ENCODE measurements around the gene TLR2.

TLR2 gene, protein sequence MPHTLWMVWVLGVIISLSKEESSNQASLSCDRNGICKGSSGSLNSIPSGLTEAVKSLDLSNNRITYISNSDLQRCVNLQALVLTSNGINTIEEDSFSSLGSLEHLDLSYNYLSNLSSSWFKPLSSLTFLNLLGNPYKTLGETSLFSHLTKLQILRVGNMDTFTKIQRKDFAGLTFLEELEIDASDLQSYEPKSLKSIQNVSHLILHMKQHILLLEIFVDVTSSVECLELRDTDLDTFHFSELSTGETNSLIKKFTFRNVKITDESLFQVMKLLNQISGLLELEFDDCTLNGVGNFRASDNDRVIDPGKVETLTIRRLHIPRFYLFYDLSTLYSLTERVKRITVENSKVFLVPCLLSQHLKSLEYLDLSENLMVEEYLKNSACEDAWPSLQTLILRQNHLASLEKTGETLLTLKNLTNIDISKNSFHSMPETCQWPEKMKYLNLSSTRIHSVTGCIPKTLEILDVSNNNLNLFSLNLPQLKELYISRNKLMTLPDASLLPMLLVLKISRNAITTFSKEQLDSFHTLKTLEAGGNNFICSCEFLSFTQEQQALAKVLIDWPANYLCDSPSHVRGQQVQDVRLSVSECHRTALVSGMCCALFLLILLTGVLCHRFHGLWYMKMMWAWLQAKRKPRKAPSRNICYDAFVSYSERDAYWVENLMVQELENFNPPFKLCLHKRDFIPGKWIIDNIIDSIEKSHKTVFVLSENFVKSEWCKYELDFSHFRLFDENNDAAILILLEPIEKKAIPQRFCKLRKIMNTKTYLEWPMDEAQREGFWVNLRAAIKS

DNA sequence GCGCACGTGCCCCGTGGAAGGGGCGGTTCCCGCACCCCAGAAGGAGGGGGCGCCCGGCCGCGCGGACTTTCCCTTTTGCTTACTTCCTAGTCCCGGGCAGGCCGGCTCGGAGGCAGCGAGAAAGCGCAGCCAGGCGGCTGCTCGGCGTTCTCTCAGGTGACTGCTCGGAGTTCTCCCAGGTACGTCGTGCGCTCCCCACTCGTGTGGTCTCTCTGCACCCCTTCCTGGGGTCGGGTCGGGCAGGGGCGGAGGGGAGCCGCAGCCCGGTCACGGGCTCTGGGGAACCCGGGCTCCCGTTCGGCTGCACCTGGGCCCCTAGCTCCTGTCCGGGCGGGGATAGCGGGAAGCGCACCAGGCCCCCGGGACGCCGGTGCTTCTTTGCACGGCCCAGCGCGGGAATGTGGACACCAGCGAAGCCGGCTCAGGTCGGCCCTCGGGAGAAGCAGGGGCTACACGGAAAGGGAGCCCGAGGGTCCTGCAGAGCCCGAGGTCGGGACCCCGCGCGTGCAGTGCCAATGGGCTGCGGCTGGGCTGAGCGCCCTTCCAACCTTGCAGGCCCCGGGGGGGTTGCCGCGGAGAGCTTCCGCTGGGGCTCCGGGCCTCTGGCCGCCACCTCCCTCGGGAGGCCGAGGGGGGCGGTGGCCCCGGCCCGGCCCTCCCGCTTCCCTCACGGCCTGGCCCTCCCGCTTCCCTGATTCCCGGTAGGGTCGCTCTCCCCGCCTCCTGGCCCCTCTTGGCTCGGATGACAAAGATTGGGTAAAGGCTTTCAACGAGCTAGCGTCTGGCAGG is at the start of gene TLR2:
Gene TLR2, plus strand, starts transcription at position 99 of the 789 bp plus-strand sequence. CDS start 18,628 bp downstream, outside the sequence.
- peak; percentile 72 for DNase-seq

DNA sequence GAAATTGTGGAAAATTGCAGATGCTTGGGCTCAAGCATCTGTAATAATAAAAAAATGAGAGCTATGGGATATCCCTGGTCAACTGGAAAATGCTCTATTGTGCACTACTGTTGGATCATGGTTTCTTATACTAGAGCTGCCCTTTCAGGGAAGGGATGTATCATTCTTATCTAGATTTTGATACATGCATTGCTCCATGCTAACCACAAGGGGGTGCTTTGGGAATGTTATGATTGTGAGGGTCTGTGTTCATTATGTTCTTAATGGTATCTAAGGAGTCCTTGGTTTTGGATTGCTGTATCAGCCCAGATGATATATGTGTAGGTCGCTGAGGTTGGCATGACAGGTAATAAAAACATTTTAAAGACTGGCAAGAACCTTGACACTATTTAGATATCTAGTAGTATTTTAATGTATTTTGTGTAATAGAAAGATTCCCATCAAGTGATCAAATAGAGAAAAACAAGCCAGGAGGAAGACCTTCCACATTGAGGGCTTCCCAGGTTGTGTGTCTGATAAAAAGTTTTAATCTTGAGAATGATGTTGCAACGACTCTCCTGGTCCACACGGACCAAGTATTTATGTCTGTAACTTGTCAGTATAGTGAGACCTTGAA is 49.2 kb upstream of the TLR2 start:
- no peak for DNase-seq

DNA sequence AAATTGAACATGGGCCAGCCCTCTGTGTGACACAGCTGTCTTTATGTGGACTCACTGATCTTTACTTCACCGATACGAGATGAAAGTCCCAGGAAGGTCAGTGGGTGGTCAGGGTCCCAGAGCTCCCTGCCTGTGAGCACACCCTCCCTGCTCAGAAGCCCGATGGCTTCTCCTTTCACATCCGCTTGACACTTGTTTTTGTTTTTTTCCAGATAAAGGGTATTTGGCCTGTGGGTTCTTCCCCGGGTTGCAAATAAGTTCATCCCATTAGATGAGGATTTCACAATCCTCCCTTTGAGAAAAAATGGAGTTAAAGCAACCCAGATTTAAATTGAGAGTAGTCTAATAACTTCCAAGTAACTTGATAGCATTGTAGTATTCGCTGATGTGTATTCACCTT is 48.2 kb upstream of the TLR2 start:
- no peak for DNase-seq

DNA sequence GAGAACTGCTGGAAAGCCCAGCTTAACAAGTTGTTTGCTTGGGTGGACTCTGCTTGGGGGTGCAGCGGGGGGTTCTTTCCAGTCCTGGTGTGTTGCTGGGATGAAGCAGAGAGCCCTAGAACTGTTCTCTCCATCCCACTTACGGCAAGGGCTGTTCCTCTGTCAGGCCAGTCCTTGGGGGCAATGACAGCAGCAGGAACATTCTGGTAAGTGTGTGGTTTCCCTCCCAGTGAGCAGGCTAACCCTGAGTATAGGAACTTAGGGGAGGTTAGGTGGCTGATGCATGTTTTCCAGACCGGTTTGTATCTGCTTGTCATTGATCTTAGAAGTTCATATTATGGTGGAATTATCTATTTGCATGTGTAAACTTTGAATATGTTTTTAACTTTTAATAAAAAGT is 46.9 kb upstream of the TLR2 start:
- DNase-seq, result no peak

DNA sequence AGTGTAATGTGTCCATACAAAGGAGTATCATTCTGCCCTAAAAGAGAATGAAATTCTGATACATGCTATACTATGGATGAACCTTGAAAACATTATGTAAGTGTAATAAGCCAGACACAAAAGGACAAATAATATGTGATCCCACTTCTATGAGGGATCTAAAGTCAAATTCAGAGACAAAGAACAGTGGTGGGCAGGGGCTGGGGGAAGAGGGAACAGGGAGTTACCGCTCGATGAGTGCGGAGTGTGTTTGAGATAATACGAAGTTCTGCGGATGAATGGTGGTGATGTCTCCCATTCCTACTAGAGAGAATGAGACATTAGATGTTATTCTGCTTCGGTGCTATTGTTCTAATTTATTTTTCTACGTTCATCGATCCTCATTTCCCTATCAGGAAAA is 46.1 kb upstream of the TLR2 start:
- DNase-seq, result no peak

DNA sequence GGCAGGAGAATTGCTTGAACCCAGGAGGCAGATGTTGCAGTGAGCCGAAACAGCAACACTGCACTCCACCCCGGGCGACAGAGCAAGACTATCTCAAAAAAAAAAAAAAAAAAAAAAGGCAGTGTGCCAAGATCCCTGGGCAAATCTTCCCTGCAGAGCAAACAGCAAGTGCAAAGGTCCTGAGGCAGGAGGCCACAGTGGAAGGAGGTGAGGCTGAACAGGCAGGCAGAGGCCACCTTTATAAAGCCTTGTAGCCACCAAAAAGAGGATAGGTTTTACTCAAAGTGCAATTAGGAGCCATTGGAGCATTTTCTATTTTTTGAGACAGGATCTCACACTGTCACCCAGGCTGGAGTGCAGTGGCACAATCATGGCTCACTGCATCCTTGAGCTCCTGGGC is 45.1 kb upstream of the TLR2 start:
- no peak for DNase-seq

DNA sequence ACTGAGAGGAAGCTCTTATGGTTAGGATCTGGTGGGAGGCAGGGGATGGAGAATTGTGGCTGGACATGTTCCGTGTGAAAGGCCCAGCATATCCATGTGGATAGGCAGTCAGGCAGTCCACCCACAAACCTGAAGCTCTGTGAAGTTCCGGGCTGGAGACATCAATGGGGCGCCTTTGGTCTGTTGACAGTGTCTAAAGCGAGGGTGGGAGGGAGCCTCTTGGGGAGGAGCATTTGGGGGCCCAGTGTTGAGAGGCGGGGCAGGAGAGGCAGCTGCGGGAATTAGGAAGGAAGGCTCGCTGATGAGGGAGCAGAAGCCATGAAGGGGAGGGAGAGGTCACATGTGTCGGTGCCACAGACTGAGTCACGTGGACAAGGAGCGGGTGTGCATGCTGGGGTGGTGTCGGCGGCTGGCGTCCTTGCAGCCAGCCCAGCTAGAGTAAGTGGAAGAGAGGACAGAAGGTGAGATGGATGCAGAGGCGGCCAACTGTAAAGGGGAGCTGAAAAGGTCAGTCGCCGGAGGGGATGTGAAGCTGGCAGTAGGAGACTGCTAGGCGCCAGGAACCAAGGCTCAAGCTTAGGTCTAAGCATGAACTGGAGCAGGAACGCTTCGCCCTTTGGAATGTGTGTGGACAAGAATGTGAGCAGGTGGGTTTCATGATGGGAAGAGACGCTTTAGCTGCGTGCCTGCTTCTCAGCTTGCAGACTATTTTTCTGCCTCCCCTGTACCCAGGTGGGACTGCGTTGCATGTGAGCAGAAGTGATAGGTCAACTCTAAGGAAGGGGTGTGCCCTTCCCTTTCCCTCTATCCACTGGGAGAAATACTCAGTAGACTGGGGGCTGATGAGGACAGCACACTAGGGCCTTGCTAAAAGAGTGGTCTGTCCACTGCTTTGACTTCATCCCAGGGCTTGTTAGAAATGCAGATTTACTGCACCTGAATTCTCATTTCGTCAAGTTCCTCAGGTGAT is 44.0 kb upstream of the TLR2 start:
- no peak for DNase-seq

DNA sequence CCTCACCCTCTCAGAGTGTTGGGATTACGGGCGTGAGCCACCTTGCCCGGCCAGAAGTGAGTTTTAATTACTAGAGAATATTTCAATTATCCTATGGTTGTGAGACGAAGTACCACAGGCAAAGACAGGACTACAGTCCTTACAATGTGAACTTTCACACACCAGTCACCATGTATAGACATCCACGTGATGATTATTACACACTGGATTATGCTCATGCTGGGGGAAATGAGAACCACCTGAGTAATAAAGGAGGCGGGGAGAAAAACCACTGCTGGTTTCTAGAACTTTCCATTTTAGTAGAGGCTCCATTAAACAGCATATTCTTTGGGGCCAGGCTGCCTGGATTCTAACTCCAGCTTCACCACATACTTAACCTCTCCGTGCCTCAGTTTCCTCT is 42.5 kb upstream of the TLR2 start:
- DNase-seq, result no peak

DNA sequence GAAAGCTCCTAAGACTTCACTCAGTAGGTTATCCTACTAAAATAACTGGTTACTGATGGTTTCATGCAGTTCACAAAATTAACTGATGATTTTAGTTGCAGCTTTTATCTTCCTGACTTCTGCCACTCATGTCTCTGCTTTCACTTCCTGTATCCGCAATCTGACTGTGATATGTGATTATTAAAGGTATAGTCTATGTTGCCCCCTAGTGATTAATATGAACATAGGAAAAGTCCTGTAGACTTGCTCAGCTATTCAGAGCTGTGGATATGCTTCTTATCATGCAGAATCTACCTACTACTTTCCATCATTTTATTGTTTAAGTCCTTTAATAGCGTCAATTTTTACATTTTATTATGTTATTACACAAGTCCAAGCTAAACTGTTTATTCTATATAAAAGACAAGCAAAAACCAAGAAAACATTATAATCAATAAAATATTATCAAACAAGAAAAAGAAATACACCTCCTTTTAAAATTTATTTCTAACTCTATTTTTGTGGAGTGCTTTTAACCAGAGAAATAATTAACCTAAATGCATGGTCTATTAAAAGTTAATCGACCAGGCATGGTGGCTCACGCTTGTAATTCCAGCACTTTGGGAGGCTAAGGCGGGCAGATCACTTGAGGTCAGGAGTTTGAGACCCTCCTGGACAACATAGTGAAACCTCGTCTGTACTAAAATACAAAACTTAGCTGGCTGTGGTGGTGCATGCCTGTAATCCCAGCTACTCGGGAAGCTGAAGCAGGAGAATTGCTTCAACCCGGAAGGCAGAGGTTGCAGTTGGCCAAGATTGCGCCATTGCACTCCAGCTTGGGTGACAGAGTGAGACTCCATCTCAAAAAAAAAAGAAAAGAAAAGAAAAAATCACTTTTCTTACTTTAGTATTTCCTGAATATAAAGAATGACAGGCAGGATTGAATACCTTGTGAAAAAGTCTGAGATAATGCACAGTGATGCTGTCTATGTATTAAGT is 40.4 kb upstream of the TLR2 start:
- no peak for DNase-seq

DNA sequence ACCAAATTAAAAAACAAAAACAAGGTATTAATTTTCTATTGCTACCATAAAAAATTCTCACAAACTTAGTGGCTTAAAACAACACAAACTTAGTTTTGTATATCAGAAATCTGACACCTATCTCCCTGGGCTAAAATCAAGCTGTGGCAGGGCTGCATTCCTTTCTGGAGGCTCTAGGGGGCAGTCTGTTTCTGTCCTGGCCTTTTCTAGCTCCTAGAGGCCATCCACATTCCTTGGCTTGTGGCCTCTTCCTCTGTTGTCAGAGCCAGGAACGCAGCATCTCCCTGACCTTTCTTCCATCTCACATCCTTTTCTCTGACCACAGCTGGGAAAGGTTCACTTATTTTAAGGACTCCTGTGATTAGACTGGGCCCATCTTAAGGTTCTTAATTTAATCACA is 38.9 kb upstream of the TLR2 start:
- peak; percentile 16 for DNase-seq

DNA sequence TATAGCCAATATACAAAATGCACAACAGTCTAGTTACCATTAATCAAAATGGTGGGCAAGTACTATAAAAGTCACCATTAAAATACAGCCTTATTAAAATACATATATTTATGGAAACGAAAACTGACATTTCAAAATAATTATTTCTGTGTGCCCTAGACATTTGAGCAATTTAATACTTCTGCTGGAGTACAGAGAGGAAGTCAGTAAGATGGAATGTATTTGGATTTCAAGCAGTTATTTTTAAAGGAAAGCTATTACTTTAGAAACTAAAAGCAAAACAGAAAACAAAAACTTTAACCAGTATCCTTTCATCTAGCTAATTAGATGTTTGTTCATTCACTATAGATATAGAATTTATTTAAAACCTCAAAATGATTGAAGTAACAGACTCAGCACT is 37.8 kb upstream of the TLR2 start:
- DNase-seq, result no peak

DNA sequence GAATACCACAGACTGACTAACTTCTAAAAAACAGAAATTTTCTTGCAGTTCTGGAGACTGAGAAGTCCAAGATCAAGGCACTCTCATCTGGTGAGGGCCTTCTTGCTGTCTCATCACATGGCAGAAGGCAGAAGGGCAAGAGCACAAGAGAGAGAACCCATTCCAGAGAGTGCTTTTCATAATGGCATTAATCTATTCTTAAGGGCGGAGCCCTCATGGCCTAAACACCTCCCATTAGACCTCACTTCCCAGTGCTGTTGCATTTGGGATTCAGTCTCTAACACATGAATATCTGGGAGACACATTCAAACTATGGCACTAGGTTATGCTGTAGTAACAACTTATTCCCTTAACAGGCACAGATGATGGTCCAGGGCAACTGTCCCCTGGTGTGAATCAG is 37.1 kb upstream of the TLR2 start:
- DNase-seq, result no peak

DNA sequence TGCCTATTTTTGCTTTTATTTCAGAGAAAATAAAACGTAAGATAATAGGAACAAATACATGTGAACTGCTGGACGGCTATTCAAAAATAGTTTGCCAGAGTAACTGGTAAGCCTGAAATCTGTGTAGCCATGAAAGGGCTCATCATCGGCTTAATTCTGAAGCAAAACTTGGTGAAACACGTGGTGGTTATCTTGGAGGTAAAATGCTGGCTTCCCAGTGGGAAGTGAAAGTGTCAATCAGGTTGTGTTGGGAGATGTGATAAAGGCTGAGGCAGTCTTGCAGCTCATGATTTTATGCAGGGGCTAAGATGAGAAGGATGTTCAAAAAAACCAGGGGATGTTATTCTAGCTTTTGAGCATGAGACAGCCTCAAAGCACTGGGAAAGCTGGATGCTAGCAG is 36.1 kb upstream of the TLR2 start:
- DNase-seq, result no peak

DNA sequence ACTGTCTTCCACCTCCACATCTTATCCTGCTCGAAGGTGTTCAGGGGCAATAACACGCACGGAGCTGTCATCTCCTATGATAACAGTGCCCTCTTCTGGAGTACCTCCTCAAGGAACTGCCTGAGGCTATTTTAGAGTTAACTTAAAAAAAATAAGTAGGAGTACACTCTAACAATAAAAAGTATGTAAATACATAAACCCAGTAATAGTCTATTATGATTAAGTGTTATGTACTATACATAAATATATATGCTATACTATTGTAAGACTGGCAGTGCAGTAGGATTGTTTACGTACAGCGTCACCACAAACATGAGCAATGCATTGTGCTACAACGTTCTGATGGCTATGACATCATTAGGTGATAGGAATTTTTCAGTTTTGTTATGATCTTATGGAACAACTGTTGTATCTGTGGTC is 34.5 kb upstream of the TLR2 start:
- no peak for DNase-seq

DNA sequence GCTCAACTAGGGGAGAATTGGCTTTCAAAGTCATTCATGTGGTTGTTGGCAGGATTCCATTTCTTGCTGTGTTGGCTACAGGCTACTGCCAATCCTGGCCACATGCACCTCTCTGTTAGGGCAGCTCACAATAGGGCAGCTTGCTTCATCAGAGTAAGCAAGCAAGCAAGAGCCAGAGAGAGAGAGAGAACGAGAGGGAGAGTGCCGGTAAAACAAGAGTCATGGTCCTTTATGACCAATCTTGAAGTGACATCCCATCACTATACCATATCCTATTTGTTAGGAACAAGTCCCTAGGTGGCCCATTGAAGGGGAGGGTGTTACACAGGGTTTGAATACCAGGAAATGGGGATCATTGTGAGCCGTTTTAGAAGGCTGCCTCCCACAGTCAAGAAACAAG is 33.0 kb upstream of the TLR2 start:
- DNase-seq, result no peak

DNA sequence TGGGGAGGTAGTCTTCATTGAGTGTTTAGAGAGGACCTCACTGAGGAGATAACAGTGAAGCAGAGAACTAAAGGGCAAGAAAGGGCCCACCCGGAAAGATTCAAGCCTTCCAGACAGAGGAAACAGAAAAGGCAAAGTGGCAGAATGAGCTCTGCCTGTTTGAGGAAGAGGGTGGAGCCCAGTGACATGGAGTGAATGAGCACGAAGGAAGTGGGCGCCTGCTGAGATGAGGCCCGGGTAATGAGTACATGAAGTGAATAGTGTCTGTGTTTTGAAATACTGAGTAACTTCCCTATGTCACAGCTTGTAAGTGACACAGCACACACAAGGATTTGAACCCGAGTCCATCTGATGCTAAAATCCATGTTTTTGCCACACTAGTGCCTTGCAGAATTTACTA is 32.5 kb upstream of the TLR2 start:
- DNase-seq, result peak; percentile 57

DNA sequence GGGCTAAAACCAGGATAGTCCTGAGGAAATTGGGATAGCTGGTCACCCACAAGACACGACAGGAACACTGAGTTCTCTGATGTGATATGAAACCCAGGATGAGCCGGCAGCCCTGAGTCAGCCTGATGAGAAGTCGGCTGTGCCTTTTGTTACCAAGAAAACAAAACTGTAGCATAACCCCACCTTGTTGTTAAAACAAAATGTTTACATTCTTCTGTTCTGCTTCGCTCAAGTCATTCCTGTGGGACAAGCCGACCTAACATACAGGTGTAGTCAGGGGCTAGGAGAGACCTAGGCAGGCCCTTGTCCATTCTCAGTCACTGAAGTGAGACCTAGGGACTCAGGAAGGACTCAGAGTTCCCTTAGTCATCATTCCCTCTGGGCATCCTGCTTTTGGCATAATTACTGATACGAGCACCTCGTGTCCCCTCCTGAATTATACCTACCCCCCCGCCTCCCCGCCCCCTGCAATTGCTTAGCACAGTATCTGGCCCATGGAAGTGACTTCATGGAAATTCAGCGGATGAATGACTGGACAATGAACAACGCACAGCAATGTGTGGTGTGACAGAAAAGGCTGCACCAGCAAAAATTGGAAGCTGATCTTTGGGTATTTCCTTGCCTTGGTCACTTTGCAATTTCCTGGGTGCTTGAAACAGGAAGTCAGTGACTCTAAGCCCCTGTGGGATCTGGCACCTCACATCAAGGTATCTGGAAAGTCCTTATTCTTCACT is 31.9 kb upstream of the TLR2 start:
- no peak for DNase-seq

DNA sequence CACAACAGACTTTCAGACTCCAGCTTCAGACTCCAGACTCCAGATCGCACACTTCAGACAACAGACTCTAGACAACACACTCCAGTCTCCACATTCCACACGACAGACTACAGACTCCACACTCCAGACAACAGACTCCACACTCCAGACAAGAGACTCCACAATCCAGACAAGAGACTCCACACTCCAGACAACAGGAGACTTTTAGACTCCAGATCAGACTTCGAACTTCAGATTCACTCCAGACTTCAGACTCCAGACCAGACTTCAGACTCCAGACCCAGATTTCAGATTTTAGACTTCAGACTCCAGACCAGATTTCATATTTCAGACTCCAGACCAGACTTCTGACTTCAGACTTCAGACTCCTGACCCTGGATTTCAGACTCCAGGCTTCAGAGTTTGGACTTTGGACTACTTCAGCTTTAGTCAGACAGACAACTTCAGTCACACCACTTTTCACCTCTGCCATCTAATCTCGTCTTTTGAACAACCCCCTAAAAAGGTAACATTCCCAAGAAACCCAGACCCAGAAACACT is 29.0 kb upstream of the TLR2 start:
- DNase-seq, result no peak

DNA sequence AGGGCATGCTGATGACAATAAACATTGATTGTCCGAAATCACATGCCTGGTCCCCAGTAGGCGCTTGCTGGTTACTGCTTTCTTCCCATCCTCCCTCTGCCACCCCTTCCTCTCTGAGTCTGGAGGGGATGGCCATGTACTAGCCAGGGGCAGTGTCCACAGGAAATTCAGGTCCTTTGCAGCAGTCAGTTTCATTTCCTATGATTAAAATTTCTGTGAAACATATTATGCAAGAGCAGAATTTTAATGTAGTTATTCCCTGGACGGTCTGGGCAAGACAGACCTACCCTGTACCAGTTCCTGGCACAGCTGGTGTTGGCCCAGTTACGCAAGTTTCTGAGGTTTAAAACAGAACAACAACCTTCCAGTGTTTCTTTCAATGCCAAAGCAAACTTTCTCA is 28.2 kb upstream of the TLR2 start:
- no peak for DNase-seq
